Measurements from ENCODE around the gene GUK1.

Gene GUK1

GRCh38 chr1:228094432-228095016, 45.6 kb upstream of the GUK1 start:
- Histone ChIP-seq H3K4me3 (ENCODE audit: low read depth in 1 of 2, low read length in 1 of 2) (no peak overlapping the region), H3K4me1 (ENCODE audit: control insufficient read depth in 1 of 2, insufficient read depth in 1 of 2, low read depth in 1 of 2, low read length in 1 of 2) (peaks cover 37% of the 10 kb centered on the region in 2 experiments), H3K9me3 (no peaks in the 10 kb centered on the region), H3K27ac (no peak overlapping the region), H3K36me3 (peaks cover 39% of the 10 kb centered on the region), H3K27me3 (no peaks in the 10 kb centered on the region)
- no peak for TF ChIP-seq CTCF (IDR thresholded peaks at IDR 0.05)

- H3K4me3 ChIP-seq (ENCODE audit: low read depth in 1 of 2, low read length in 1 of 2): no peak overlapping the region
- H3K4me1 ChIP-seq (ENCODE audit: control insufficient read depth in 1 of 2, insufficient read depth in 1 of 2, low read depth in 1 of 2, low read length in 1 of 2): peaks cover 31% of the 10 kb centered on the region in 2 experiments
- peak overlapping the region; percentile 11 for H3K27ac ChIP-seq
- H3K9me3 ChIP-seq: no peaks in the 10 kb centered on the region
- H3K36me3 ChIP-seq: peaks cover 45% of the 10 kb centered on the region
- H3K27me3 ChIP-seq: no peaks in the 10 kb centered on the region
- TF ChIP-seq CTCF (IDR thresholded peaks at IDR 0.05): no peak
These were observed 44.9 kb upstream of the GUK1 start for GRCh38 chr1:228095161-228095560.

GRCh38 chr1:228095938-228096337, 44.1 kb upstream of the GUK1 start:
- peaks cover 27% of the 10 kb centered on the region in 2 experiments for H3K4me1 ChIP-seq (ENCODE audit: control insufficient read depth in 1 of 2, insufficient read depth in 1 of 2, low read depth in 1 of 2, low read length in 1 of 2)
- H3K36me3 ChIP-seq: peaks cover 47% of the 10 kb centered on the region
- no peak for TF ChIP-seq CTCF (IDR thresholded peaks at IDR 0.05)
- no peaks in the 10 kb centered on the region for H3K9me3 ChIP-seq
- no peak overlapping the region for H3K4me3 ChIP-seq (ENCODE audit: low read depth in 1 of 2, low read length in 1 of 2)
- H3K27ac ChIP-seq: peak overlapping the region; percentile 11
- no peaks in the 10 kb centered on the region for H3K27me3 ChIP-seq

- no peak for TF ChIP-seq CTCF (IDR thresholded peaks at IDR 0.05)
- Histone ChIP-seq H3K36me3 (peaks cover 47% of the 10 kb centered on the region), H3K4me1 (ENCODE audit: control insufficient read depth in 1 of 2, insufficient read depth in 1 of 2, low read depth in 1 of 2, low read length in 1 of 2) (peaks cover 27% of the 10 kb centered on the region in 2 experiments), H3K4me3 (ENCODE audit: low read depth in 1 of 2, low read length in 1 of 2) (no peak overlapping the region), H3K27me3 (no peaks in the 10 kb centered on the region), H3K9me3 (no peaks in the 10 kb centered on the region), H3K27ac (peak overlapping the region; percentile 33)
These were observed 43.4 kb upstream of the GUK1 start for GRCh38 chr1:228096416-228097332.

GRCh38 chr1:228097333-228098081, 42.6 kb upstream of the GUK1 start:
- peaks cover 46% of the 10 kb centered on the region for H3K36me3 ChIP-seq
- no peak overlapping the region for H3K27ac ChIP-seq
- no peaks in the 10 kb centered on the region for H3K27me3 ChIP-seq
- no peak overlapping the region for H3K4me3 ChIP-seq (ENCODE audit: low read depth in 1 of 2, low read length in 1 of 2)
- TF ChIP-seq CTCF (IDR thresholded peaks at IDR 0.05): no peak
- peaks cover 25% of the 10 kb centered on the region in 2 experiments for H3K4me1 ChIP-seq (ENCODE audit: control insufficient read depth in 1 of 2, insufficient read depth in 1 of 2, low read depth in 1 of 2, low read length in 1 of 2)
- H3K9me3 ChIP-seq: no peaks in the 10 kb centered on the region
